Colonic mucosa (tissue), 4 donors: Measurements from ENCODE around the gene USP22. TPM values are rescaled to one million over a fixed set of nuclear protein-coding genes. Genes with fewer than 3 reads are reported as not detected.

Experiments used
- DNase-seq: peaks from one replicate; pipeline ENCODE4 v3.0.0-alpha.2; 2020
- H3K27ac ChIP-seq: fragments of 200-600 bp; one replicate; pipeline ENCODE4 v1.8.0; 2021
- H3K27me3 ChIP-seq: fragments of 200-600 bp; one replicate; pipeline ENCODE4 v1.8.0; 2021
- H3K36me3 ChIP-seq: fragments of 200-600 bp; one replicate; pipeline ENCODE4 v1.8.0; 2021
- H3K4me1 ChIP-seq: fragments of 200-600 bp; one replicate; pipeline ENCODE4 v1.8.0; 2021; ENCODE audit warnings: mild to moderate bottlenecking
- H3K4me3 ChIP-seq: fragments of 200-600 bp; one replicate; pipeline ENCODE4 v1.8.0; 2021
- H3K9ac ChIP-seq, 2 donors: one replicate each; pipeline ENCODE4 v1.7.0; 2013; ENCODE audit warnings: control low read depth in 2 of 2, low read depth in 2 of 2, low read length in 2 of 2
- H3K9me3 ChIP-seq: fragments of 200-600 bp; one replicate; pipeline ENCODE4 v1.8.0; 2021
- intact Hi-C: fragments of 100-400 bp; cut with DNase I; formaldehyde crosslinking; loops from one replicate; pipeline ENCODE4 v1.14.1; 2022
- total RNA-seq, 2 donors: library from RNA; stranded (reverse); fragmentation: NEBNext Ultra II Directional in 1 of 2; extraction: Animal tissue kit (Norgen Biotek cat#: 25700) in 1 of 2; gene quantifications; one replicate each; pipeline ENCODE4 v1.2.1, GENCODE V29; 2021
- TF ChIP-seq, protein P1 (sequence below): fragments of 200-600 bp; IDR thresholded peaks from one replicate; pipeline ENCODE4 v1.8.0; 2022; ENCODE audit warnings: antibody characterized with exemption, mild to moderate bottlenecking
- donor health status: healthy.
- donor health status: DM: no; HTN: no; CAD: no.
- donor health status: DM: no; HTN: no; CAD: no.

The USP22 gene
- total RNA-seq, 2 donors from 2014 or later = 174 to 190 TPM

DNA sequence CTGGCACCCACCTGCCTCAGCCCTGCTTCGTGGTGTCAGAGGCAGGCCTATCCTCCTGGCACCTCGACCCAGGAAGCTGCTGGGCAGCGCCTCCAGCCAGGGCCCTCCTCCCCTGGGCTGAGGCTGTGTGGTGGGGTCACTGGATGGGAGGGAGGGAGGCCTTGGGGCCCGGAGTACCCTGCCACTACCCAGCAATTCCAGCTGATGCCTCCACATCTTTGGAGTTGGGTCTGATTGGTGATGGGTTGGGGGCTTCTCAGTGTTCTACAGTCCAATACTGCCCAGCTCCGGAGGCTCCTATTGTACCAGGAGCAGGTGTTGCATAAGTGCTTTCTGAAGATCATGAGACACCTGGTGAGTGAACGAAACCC lies 48.0 kb downstream of the USP22 start:
- H3K36me3 ChIP-seq = no peaks in the 10 kb centered on the region
- no peak overlapping the region for H3K4me3 ChIP-seq
- no peak overlapping the region for H3K9ac ChIP-seq
- no peak for DNase-seq
- TF ChIP-seq, protein P1, sequence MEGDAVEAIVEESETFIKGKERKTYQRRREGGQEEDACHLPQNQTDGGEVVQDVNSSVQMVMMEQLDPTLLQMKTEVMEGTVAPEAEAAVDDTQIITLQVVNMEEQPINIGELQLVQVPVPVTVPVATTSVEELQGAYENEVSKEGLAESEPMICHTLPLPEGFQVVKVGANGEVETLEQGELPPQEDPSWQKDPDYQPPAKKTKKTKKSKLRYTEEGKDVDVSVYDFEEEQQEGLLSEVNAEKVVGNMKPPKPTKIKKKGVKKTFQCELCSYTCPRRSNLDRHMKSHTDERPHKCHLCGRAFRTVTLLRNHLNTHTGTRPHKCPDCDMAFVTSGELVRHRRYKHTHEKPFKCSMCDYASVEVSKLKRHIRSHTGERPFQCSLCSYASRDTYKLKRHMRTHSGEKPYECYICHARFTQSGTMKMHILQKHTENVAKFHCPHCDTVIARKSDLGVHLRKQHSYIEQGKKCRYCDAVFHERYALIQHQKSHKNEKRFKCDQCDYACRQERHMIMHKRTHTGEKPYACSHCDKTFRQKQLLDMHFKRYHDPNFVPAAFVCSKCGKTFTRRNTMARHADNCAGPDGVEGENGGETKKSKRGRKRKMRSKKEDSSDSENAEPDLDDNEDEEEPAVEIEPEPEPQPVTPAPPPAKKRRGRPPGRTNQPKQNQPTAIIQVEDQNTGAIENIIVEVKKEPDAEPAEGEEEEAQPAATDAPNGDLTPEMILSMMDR = no peak
- no peaks in the 10 kb centered on the region for H3K9me3 ChIP-seq
- H3K4me1 ChIP-seq = no peaks in the 10 kb centered on the region
- H3K27me3 ChIP-seq = no peaks in the 10 kb centered on the region
- no peak overlapping the region for H3K27ac ChIP-seq
- intact Hi-C loops = loop anchor here (5.0 to 10.0 kb wide), 2 partner anchors 52 to 190 kb away; no protein-coding TSS in a partner anchor

DNA sequence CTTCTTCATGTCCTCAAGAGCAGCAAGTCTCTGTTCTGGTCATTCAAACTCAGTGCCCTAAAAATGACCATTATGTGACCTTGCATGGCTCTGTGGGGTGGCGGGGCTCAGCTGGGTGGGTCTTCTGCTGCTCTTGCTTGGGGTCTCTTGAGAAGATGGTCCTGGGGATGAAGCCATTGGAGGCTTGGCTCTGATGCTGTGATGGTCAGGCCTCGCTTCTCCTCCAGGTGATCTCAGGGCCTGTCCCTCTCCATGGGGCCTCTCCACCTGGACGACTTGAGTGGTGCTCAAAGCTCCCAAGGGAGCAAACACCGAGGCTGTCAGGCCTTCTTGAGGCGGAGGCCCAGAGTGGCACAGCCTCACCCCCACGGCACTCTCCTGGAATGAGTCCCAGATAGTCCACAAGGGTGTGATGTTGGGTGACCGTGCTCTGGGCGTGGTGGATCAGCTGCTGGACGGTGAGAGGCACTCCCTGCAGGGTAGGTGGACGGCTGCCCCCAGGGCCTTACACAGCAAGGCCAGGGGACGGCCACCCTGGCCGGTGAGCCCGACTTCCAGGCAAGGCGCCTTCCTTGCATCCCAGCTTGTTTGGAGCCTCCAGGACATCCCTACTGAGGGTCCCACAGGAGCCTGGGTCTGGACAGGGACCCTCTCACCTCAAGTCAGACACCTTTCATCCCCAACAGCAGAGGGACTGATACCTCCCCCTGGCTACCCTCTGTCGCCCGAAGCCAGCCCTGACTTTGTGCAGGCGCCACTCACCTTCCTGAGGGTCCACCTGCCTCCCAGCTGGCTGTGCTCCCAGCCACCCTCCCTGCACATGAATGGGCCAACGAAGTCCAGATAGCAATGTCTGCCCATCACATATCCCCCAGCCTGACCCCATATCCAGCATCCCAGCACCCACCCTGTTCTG lies 48.7 kb downstream of the USP22 start:
- H3K9ac ChIP-seq = no peak overlapping the region
- no peaks in the 10 kb centered on the region for H3K4me1 ChIP-seq
- H3K9me3 ChIP-seq = no peaks in the 10 kb centered on the region
- DNase-seq = no peak
- no peak overlapping the region for H3K27ac ChIP-seq
- intact Hi-C loops = loop anchor here (5.0 to 10.0 kb wide), 2 partner anchors 52 to 189 kb away; no protein-coding TSS in a partner anchor
- no peaks in the 10 kb centered on the region for H3K36me3 ChIP-seq
- TF ChIP-seq, protein P1 = no peak
- H3K4me3 ChIP-seq = no peak overlapping the region
- H3K27me3 ChIP-seq = no peaks in the 10 kb centered on the region

DNA sequence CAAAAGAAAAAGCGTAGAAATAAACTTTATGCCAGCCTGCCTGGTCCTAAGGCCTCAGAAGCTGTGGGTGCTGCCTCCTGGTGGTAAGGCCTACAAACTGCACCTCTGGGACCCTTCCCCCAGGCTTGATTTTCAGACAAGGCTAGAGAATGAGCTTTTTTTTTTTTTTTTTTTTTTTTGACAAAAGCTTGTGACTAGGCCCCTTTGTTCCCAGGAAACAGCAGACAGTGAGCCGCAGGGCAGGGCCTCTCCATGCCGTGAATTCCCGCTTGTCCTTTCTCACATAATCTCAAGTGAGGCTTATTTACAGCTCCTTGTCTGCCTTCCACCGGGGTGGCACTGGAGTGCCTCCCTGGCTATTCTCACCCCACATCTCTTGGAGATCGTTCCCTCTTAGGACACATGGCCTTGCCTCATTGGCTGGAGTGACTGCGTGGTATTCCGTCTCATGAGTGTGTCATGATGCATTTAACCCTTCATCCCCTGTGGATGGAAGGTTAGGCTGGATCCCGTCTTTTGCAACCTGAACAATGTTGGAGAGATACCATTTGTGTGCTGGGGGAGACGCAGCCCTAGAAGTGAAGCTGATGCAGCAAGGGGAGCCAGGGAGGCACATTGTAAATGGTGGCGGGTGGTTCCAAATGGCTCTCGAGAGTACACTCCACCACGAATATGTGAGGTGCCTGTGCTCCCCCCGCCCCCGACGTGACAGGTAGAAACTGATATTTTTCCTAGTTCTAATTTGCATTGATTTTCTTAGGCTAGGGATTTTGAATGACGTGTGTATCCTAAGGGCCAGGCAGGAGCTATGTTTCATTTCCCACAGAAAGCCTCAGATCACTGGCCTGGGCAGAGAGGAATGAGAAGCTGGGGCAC lies 49.6 kb downstream of the USP22 start:
- Histone ChIP-seq H3K4me1 (no peaks in the 10 kb centered on the region), H3K9ac (no peak overlapping the region), H3K9me3 (no peaks in the 10 kb centered on the region), H3K27me3 (no peaks in the 10 kb centered on the region), H3K4me3 (no peak overlapping the region), H3K36me3 (no peaks in the 10 kb centered on the region), H3K27ac (no peak overlapping the region)
- peak; percentile 67 for DNase-seq
- intact Hi-C loops = loop anchor here (5.0 to 10.0 kb wide), 2 partner anchors 51 to 188 kb away; no protein-coding TSS in a partner anchor
- TF ChIP-seq, protein P1 = peak; percentile 92

DNA sequence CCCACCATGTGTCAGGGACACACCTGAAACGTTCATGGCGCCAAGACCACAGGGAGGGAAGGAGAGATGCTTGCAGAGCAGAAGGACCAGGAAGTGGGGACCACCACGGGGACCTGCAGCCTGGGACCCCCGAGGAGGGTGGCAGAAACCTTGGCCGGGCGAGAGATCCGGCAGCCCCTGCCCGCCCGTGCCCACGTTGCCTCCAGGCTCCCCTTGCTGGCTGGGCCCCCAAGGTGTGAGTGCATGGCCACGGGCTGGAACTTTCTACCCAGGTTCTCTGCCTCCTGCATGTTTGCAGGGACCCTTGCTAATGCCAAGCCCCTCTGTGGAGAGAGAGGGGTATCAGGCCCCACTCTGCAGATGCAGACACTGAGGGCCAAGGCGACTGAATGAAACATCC lies 50.4 kb downstream of the USP22 start:
- intact Hi-C loops = loop anchor here (5.0 to 10.0 kb wide), 2 partner anchors 50 to 188 kb away; no protein-coding TSS in a partner anchor
- Histone ChIP-seq H3K9ac (no peak overlapping the region), H3K27ac (no peak overlapping the region), H3K27me3 (no peaks in the 10 kb centered on the region), H3K9me3 (no peaks in the 10 kb centered on the region), H3K4me1 (no peaks in the 10 kb centered on the region), H3K36me3 (no peaks in the 10 kb centered on the region), H3K4me3 (peak overlapping the region; percentile 2)
- TF ChIP-seq, protein P1 = no peak
- no peak for DNase-seq
